ENCODE measurements around the gene SRP68.

Gene SRP68

DNA sequence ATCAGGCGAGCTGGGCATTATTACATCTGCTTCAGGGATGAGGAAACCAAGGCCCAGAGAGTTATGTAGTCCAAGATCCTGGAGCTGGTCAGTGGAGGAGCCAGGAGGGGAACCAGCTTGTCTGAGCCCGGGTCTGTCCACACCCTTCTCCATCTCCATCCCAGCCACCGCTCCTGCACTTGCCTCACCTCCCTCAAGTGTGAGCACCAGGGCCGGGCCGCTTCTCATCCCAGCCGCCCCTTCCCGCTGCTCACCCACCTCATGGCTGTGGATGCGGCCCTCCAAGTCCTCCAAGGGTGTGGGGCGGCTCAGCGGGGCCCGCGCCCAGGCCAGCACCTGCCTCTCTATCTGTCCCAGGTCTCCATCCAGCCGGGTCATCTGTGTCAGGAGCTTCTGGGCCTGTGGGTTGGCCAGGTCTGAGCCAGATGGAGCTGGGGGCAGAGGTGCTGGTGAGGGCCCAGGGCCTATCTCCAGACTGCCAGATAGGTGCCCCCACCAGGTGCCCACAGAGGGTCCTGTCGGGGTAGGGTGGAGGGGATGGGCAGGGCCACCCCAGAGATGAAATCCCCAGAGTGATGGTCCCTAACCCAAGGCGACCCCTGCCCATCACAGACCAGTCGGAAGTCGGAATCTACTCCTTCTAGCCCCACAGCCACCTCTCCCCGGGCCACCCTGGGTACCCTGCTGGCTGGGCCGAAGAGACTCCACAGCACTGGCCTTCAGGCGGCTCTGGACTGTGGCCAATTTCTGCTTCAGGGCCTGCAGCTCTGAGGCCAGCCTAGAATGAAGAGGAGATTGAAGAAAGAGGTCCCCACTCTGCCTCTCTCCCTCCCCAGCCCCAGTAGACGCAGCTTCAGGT lies 54.6 kb downstream of the SRP68 start:
- DNase-seq = no peak

DNA sequence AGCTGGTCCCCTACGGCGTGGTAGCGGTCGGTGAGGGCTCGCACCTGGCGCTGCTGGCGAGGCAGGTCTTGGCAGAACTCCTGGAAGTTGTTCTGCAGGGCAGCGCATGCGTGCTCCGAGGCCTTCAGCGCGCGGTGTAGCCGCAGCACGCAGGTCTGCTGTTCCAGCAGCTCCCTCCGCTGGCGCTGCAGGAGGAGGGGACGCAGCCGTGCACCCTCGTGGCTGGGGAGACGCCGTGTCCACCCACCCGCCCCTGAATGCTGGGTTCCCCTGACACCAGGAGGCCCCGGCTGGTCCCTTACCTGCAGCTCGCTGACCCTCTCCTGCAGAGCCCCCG lies 57.4 kb downstream of the SRP68 start:
- no peak for DNase-seq

DNA sequence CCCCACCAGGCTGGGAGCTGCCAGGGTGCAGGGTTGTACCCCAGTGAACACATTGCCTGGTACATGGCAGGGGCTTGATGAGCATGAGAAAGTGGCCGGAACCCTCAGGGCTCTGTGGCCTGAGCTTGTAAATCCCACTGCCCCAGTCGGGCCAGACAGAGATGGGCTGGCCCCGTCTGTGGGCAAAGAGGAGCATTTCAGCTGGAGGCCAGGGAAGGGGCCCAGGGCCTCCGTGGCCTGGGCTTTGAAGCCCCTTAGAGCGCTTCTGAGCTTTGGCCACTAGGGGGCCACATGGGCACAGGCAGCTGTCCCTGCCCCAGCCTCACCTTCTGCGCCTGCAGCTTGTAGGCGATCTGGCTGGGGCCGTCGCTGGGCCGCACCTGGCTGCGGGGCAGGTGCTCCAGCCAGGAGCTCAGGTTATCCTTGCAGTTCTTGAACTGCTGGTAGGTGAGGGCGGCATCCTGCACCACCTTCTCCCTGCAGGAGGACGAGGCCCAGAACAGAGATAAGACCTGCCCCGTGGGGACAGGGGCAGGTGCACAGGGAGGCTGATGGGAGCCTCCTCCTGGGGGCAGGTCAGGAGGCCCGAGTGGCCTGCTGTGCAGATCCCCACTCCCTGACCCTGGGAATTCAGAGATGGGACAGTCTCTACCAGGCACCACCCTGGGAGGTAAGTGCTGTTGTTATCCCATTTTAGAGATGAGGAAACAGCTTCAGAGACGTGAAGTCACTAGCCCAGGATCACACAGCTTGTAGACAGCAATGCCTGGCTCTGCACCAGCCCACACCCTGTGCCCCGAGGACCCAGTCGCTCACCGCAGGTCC lies 58.0 kb downstream of the SRP68 start:
- DNase-seq = no peak

DNA sequence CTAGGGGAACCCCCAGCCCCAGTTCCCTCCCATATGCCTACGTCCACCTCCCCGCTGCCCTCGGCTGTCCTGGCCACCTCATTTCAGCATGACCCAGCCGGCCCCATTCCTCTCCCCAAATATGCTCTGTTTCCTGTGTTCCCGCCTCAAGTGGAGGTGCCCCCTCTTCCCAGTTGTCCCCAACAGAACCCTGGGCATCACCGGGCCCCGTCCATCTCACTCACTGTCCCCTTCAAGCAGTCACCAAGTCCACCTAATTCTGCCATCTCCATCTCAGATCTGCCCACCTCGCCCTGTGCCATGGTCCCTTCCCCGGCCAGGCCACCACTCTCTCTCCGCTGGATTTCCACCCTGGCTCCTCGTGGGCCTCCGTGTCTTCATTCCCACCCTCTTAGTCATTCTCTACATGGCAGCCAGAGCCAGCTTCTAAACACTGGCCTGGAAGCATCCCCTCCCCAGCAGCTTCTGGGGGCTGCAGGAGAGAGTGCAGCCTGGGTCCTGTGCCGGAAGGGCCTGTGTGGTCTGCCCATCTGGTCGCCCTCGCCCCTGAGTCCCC lies 58.9 kb downstream of the SRP68 start:
- no peak for DNase-seq

DNA sequence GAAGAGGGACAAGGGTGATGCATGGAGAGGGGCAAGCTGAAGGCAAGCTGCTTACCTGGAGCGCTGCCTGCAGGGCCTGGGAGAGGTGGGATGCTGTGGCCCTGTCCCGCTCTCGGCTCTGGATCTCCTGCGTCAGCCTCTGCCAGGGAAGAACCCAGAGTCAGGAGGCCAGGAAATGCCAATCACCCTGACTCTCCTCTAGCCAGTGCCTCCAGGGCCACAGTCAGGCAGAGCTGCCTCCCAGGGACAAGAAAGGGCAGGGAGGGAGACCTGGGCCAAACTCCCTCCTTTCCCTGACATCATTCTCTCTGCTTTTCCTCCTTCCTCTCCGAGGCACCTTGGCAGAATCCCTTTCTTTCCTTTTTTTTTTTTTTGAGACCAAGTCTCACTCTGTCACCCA lies 60.4 kb downstream of the SRP68 start:
- DNase-seq = no peak

DNA sequence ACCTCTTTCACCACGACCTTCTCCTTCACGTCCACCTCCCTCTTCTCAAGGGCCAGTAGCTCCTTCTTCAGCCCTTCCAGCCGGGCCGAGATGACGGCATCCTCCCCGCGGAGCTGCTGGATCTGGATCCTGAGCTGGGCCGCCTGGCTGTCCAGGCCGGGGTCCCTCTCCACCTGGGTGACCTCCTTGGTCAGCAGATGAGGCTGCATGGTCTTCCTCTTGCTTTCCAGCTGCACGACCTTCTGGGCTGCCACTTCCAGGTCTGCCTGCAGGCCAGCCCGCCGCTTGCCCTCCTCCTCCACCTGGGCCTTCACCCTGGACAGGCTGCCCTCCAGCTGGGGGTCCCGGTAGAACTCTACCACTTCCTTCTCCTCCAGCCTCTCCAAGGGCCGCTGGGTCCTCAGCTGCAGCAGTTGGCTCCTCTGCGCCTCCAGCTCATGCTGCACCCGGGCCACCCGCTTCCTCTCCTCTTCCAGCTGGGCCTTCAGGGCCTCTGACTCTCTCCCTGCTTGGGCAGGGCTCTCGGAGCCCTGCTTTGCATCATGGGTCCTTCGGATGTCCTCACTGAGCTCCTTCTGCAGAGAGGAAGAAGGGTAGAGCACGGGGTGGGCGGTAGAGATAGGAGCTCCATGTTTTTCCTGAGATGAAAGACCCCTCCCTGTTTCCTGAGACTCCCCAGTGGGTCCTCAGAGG lies 62.2 kb downstream of the SRP68 start:
- DNase-seq = no peak

DNA sequence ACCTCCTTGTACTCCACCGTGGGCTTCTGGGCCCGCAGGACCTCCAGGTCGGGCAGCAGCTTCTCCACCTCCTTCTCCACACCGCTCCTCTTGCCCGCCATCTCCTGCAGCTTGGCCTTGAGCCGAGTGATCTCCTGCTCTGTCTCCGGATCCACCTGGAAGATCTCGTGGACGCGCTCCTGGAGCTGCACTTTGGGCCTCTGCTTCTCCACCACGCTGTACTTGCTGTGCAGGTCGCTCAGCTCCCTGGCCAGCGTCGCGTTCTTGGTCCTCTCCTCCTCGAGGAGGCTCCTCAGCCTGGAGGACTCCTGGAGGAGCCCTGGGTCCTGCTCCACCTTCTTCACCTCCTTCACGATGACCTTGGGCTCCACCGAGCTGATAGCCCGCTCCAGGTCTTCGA lies 62.9 kb downstream of the SRP68 start:
- no peak for DNase-seq

DNA sequence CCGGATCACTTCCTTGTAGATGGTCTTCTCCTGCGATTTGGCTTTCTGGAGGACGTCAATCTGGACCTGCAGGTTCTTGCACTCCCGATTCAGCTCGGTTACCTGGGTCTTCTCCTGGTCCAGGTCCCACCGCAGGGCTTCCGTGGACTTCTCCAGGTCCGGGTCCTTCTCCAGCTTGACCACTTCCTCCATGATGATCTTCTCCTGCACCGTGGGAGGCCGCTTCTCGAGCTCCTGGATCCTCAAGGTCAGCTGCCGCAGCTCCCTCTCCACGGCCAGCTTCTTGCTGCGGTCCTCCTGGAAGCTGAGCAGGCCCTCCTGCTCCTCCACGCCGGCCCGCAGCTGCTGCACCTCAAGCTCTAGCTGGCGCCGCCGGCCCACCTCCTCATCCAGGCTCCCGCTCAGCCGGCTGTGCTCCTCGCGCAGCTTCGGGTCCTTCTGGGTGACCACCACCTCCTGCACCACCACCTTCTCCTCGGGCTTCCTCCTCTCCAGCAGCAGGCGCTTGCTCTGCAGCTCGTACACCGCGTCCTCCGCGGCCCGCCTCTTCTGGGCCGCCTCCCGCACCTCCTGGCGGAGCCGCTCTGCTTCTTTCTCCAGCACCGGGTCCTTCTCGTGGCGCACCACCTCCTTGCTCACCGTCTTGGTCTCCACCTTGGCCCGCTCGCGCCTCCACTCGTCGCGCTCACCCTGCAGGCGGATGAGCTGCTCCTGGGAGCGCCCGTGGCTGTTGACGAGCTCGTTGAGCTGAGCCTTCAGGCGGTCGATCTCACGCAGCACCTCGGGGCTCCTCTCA lies 63.5 kb downstream of the SRP68 start:
- DNase-seq = no peak

DNA sequence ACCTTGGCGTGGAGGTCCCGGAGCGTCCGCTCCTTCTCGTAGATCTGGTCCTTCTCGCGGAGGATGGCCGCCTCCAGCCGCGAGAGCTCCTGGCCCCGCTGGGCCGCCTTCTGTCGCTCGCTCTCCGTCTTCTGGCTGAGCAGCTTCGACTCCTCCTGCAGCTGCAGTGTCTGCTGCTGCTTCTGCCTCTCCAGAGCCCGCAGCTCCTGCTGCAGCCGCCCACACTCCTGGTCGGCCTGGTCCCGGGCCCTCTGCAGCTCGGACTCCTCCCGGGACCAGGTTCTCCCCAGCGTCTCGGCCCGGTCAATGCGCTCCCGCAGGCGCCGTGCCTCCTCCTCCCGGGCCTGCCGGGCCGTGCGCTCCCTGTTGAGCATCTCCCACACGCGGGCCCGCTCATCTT lies 64.1 kb downstream of the SRP68 start:
- no peak for DNase-seq

DNA sequence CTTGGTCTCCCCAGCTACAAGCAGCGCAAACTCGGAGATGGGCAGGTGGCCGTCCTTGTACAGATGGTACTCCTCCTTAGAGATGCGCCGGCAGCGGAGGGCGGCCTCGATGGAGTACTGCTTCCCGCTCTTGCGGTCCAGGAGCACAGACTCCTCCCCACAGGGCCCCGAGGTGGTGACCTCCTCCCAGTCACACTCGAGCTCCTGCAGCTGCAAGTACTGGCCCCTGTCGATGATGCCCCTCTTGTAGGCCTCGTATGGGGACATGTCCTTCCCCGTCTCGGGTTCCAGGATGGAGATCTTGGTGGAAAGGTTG lies 64.5 kb downstream of the SRP68 start:
- DNase-seq = no peak

DNA sequence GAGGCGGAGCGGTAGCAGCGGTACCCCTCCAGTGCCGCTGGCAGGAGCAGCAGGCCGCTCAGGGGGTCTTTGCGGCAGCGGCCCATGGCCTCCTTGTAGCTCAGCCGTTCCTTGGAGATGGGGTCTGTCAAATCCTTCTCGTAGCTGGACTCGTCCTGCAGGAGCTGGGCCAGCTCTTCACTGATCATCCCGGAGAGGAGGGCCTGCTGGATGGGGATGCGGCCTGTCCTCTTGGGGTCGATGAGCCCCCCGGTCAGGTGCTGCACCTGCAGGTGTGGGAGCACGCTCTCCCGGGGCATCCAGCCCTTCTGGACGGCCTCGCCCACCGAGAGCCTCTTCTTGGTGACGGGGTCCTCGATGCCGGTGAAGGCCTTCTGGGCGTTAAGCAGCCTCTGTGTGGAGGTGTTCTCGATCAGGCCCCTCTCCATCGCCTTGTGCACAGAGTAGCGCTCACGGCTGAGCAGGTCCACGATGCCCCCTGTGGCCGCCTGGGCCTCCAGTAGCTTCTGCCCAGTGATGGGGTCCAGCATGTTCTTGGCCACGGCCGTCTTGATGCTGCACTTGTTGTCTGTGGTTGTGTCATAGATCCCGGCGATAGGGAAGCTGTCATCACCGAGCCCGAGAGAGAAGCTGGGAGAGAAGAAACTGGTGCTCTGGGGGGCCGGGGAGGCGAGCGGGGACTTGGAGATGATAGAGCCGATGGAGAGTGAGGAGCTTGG lies 65.0 kb downstream of the SRP68 start:
- DNase-seq = no peak

DNA sequence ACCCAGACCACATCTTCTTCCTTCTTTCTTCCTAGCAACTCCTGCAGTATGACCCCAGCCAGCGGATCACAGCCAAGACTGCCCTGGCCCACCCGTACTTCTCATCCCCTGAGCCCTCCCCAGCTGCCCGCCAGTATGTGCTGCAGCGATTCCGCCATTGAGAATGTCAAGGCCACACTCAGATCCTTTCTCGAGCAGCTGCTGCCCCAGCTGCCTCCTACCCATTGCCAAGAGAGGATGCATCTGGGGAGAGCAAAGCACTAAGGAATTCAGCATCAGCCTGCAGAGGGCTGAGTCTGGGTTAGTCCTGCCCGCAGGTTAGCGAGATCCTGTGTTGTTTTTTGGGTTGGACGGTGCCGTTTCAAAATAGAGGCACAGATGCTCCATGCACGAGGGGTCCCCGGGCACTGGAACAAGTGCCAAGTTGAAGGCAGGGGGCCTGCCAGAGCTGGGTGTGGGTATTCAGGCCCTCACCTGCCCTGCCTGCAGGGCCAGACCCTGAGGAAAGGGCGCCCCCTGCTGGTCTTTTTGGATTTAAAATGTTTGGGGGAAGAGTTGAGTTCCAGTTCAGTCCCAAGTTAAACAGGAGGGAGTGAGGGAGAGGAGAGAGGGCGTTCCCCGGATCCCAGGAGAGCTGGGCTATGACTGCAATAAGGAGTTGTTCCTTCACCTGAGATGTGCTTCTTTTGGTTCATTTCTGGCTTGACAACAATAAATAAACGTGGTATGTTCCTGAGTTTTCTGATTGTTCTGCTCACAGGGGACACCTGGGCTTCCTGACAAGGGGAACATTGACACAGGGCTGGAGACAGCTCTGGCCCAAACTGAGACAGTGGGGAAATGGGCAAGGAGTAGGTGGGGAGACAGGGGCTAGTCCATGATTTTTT lies 66.8 kb downstream of the SRP68 start:
- DNase-seq = no peak

DNA sequence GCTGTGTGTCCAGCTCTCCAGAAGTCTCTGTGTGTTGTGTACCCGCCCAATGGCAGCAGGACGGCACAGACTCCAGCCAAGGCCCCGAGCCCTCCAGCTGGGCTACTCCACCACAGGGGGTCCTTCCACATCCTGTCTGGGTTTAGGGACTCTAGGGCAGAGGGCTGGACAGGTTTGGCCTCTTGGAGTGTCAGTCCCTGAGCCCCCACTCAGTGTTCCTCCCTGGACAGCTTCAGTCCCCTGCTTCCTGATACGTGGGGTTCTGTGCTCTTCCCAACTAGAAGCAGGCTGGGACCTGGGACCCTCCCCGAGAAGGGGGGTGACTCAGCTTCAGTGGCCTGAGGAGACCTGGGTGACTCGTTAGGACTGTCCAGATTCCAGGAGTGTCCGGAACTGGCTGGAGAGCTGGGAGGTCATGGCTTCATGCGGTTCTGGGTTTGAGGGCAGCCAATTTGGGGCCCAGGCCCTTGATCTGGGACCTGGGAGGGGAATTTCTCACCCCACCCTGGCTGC lies 67.5 kb downstream of the SRP68 start:
- no peak for DNase-seq

DNA sequence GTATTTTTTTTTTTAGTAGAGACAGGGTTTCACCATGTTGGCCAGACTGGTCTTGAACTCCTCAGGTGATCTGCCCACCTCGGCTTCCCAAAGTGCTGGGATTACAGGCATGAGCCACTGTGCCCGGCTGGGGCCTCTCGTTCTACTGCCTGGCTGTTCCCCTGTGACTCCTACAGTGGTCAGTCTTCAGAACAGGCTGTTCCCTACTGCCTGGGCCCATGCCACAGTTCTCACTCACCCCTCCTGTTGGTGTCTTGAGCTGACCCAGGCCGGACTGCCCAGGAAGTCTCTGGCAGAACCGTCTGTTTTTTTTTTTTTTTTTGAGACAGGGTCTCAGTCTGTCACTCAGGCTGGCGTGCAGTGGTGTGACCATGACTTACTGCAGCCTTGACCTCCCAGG lies 68.4 kb downstream of the SRP68 start:
- DNase-seq = no peak

DNA sequence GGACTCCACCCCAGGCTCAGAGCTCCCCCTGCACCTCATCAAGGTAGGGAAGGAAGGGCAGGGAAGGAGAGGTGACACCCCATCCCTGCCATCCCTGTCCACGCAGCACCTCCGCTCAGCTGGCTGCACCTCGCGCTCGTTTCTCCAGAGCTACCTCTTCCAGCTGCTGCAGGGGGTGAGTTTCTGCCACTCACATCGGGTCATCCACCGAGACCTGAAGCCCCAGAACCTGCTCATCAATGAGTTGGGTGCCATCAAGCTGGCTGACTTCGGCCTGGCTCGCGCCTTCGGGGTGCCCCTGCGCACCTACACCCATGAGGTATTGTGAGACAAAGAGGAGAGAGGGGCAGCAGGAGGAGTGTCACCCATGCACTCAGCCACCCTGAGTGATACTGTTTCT lies 70.2 kb downstream of the SRP68 start:
- no peak for DNase-seq

DNA sequence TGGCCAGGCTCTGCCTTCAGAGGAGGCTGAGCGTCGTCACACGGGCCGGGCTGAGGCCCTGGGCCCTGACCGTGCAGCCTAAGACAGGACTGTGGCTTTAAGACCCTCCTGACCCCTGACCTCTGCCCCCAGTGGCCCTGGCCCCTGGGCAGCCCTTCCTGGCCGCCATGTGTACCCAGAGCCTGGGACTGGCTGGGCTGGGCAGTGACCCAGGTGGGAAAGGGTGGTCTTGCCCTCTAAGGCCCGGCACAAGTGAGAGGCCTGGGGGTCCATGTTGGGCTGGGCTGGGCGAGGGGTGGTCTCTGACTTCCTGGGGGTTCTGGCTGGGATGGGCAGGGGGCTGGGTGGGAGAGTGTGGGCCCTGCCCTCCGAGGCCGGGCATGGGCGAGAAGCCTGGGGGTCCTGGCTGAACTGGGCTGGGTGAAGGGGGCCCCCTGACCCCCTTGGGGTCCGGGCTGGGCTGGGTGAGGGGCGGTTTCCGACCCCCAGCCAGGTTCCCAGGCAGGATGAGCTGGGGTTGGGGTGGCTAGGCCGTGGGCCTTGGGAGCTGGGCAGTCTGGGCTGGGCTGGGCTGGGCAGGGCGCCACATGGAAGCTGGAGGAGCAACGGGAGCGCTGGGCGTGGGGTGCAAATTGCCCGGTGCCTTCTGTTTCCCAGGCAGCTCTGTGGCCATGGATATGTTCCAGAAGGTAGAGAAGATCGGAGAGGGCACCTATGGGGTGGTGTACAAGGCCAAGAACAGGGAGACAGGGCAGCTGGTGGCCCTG lies 71.4 kb downstream of the SRP68 start, which contains the start of gene CDK3:
TSS of gene CDK3 (plus strand) at position 101 of the 767 bp plus-strand sequence. CDS start at position 672, 571 bp downstream.
- DNase-seq = no peak

DNA sequence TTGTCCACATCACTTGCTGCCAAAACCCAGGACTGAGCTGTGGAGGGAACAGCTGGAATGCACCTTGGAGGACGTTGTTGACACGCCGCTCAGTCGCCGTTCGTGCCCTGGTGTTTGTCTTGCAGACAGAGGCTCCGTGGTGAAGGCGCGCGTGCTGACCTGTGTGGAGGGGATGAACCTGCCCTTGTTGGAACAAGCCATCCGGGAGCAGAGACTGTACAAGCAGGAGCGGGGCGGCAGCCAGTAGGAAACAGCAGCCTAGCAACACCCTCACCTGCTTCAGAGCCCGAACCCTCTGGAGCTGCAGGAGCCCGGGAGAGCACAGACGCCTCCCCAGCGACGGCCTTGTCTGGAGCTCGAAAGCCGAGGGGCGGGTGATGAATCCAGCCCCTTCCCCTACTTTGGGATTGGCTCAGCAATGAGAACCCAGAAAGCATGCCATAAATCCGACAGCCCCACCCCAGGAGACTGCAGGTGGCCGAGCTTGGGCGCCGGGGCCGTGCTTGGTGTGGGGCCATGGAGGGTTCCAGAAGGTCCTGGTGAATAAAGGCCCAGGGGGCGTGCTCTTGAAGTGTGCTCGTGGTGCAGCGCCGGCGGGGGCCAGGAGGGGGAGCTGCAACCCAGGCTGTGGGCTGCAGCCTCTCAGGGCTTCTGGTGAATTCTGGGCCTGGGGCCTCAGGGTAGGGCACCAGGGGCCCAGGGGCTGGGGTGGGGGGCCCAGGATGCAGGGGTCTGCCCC lies 72.1 kb downstream of the SRP68 start:
- DNase-seq = no peak

DNA sequence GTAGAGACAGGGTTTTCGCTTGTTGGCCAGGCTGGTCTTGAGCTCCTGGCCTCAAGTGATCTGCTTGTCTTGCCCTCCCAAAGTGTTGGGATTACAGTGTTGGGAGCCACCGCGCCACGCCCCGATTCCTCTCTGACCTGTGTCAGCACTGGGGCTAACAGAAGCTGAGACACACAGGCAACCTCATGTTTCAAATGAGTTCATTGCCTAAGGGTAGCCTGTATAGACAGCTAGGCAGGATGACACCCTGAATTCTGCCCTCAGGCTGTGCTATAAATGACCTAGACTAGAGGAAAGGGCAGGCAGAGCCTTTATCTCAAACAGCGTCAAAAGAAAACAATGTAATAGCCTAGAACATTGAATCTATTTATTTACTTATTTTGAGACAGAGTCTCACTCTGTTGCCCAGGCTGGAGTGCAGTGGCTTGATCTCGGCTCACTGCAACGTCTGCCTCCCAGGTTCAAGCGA lies 74.0 kb downstream of the SRP68 start:
- no peak for DNase-seq
